ENCODE data around the gene GOLGA1.

DNA sequence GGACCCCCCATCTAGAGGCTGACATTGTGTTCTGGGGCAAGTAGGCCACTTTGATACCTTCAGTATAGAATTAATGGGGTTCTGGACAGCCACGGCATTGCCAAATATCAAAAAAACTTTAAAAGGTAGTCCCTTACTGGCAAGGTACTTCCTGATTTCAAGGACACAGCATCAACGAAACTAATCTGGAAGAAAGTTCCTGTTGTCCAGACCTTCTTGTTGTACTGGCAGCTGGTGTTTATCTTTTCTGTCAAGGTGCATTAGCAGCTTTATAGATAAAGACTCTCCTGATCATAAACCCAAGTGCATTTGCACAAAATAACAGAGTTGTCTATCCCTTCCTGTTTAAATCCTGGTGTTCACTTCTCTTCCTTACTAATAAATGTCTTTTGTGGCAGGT is 23.7 kb upstream of the GOLGA1 start:
- TF ChIP-seq CTCF (IDR thresholded peaks at IDR 0.05; ENCODE audit: poor library complexity, severe bottlenecking) = no peak
- no peak for TF ChIP-seq POLR2AphosphoS5 (IDR thresholded peaks at IDR 0.05)
- no peak for TF ChIP-seq EZH2 (IDR thresholded peaks at IDR 0.05; ENCODE audit: borderline replicate concordance, insufficient read depth, low read length, poor library complexity, severe bottlenecking)
- TF ChIP-seq REST (IDR thresholded peaks at IDR 0.05; ENCODE audit: borderline replicate concordance) = no peak
- TF ChIP-seq TAF1 (IDR thresholded peaks at IDR 0.05; ENCODE audit: low read depth) = no peak
